ENCODE data around the gene TOR2A.

The TOR2A gene

DNA sequence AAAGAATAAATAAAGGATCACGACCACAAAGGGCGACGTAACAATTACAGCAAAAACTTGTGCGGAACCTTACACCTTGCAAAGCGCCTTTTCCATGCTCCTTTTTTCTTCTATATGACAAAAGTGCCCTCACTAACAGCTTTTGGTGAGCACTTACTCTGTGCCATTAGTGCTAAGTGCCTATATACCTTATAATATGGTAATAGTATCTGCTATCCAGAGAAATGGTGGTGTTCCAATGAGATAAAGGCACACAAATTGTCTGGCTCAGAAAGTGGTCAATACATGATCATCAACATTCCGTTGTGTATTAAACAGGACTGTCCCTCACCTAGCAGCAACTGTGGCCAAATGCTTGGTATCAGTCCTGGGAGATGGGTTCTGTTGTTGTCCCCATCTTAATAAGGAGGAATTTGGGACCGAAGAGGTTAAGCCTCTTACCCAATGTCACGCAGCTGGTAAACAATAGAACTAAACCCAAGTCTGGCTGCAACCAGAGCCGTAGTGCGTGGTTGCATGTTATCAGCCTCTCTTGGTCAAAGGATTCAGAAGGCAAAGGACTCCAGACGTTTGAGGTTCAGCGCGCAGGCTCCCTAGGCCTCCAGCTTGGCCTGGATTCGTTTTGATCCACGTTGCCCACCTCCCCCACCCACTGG lies 564 bp upstream of the TOR2A start:
- Mint-ChIP-seq H3K27me3 (no peaks in the 10 kb centered on the region), H3K9me3 (no peaks in the 10 kb centered on the region), H3K4me3 (peak overlapping the region; percentile 76 to 85), H3K27ac (peak overlapping the region; percentile 80 to 89), H3K4me1 (peaks cover 11% of the 10 kb centered on the region)
- ATAC-seq (no peak), DNase-seq (no peak)

DNA sequence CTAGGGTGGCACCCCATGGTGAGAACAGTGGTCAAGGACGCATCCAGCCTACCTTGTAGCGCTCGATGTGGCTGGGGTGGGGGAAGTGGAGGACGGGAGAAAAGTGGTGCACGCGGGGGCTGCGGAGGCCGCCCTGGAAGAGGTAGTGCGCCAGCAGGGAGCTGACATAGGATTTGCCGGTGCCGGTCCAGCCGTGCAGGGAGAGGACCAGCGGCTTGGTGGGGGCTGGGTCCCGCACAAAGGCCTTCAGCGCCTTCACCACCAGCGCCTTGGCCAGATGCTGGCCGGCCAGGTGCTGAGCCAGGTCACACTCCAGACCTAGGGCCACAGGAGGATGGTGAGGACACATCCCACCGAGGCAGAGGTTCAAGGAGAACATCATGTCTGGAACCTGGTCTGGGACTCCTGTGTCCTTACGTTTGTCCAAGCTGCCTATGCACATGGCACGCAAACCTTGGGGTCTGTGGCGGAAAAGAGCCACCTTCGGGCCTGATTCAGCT lies 797 bp downstream of the TOR2A start:
- no peak for ATAC-seq
- peak overlapping the region; percentile 76 to 85 for H3K4me3 Mint-ChIP-seq
- no peaks in the 10 kb centered on the region for H3K9me3 Mint-ChIP-seq
- H3K27me3 Mint-ChIP-seq: no peaks in the 10 kb centered on the region
- peak overlapping the region in 1 of 2 donors; percentile 83 for H3K27ac Mint-ChIP-seq
- peaks cover 11% of the 10 kb centered on the region for H3K4me1 Mint-ChIP-seq
- no peak for DNase-seq

- Mint-ChIP-seq H3K9me3 (no peaks in the 10 kb centered on the region), H3K4me3 (peak overlapping the region; percentile 76 to 85), H3K27ac (peak overlapping the region in 1 of 2 donors; percentile 34), H3K4me1 (peaks cover 11% of the 10 kb centered on the region), H3K27me3 (no peaks in the 10 kb centered on the region)
- no peak for ATAC-seq
- DNase-seq: no peak
Measured at GRCh38 chr9:127733614-127734013, 1.5 kb downstream of the TOR2A start.

- Mint-ChIP-seq H3K27me3 (no peaks in the 10 kb centered on the region), H3K4me1 (peaks cover 11% of the 10 kb centered on the region), H3K27ac (no peak overlapping the region), H3K9me3 (no peaks in the 10 kb centered on the region), H3K4me3 (no peak overlapping the region)
- no peak for DNase-seq
- no peak for ATAC-seq
Measured at GRCh38 chr9:127732444-127732843, 2.6 kb downstream of the TOR2A start.

GRCh38 chr9:127731938-127732337 lies 3.2 kb downstream of the TOR2A start:
- H3K9me3 Mint-ChIP-seq: no peaks in the 10 kb centered on the region
- no peak for ATAC-seq
- no peak overlapping the region for H3K4me3 Mint-ChIP-seq
- H3K27me3 Mint-ChIP-seq: no peaks in the 10 kb centered on the region
- no peak overlapping the region for H3K27ac Mint-ChIP-seq
- H3K4me1 Mint-ChIP-seq: peaks cover 11% of the 10 kb centered on the region
- no peak for DNase-seq

DNA sequence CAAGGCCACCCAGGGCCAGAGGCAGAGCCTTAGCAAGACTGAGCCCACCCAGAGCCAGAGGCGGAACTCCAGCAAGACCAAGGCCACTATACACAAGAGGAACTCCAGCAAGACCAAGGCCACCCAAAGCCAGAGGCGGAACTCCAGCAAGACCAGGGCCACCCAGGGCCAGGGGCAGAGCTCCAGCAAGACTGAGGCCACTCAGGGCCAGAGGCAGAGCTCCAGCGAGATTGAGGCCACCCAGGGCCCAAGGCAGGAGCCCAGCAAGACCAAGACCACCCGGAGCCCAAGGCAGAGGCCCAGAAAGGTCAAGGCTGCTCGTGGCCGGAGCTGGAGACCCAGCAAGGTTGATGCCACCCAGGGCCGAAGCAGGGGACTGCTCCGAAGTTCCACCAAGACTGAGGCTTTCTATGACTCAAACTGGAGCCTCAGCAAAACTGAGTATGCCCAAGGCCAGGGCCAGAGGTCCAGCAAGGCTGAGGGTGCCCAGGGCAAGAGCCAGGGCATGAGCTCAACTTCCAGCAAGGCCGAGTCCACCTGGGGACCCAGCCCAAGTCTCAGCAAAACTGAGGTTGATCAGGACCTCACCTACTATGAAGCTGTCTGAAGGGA lies 4.2 kb downstream of the TOR2A start:
- no peaks in the 10 kb centered on the region for H3K9me3 Mint-ChIP-seq
- H3K27ac Mint-ChIP-seq: no peak overlapping the region

GRCh38 chr9:127730262-127730661 lies 4.8 kb downstream of the TOR2A start:
- no peak for ATAC-seq

More for the DNA sequence above, 4.2 kb downstream of the TOR2A start:
- ATAC-seq (no peak), DNase-seq (no peak)
- Mint-ChIP-seq H3K27me3 (no peaks in the 10 kb centered on the region), H3K4me1 (peaks cover 11% of the 10 kb centered on the region), H3K4me3 (no peak overlapping the region)

GRCh38 chr9:127729522-127730256 lies 5.4 kb downstream of the TOR2A start:
- Mint-ChIP-seq H3K9me3 (no peaks in the 10 kb centered on the region), H3K4me3 (no peak overlapping the region), H3K4me1 (peaks cover 11% of the 10 kb centered on the region), H3K27me3 (no peaks in the 10 kb centered on the region), H3K27ac (peak overlapping the region in 1 of 2 donors; percentile 37)
- ATAC-seq (no peak), DNase-seq (no peak)

More at GRCh38 chr9:127730262-127730661, 4.8 kb downstream of the TOR2A start:
- no peak overlapping the region for H3K27ac Mint-ChIP-seq
- no peak overlapping the region for H3K4me3 Mint-ChIP-seq
- no peak for DNase-seq
- no peaks in the 10 kb centered on the region for H3K27me3 Mint-ChIP-seq
- no peaks in the 10 kb centered on the region for H3K9me3 Mint-ChIP-seq
- H3K4me1 Mint-ChIP-seq: peaks cover 11% of the 10 kb centered on the region

GRCh38 chr9:127728808-127729207 lies 6.3 kb downstream of the TOR2A start:
- ATAC-seq (no peak), DNase-seq (no peak)
- H3K4me3 Mint-ChIP-seq: no peak overlapping the region
- H3K27me3 Mint-ChIP-seq: no peaks in the 10 kb centered on the region
- H3K27ac Mint-ChIP-seq: no peak overlapping the region
- no peaks in the 10 kb centered on the region for H3K9me3 Mint-ChIP-seq
- H3K4me1 Mint-ChIP-seq: peaks cover 4% of the 10 kb centered on the region

GRCh38 chr9:127726871-127727270 lies 8.2 kb downstream of the TOR2A start:
- no peak overlapping the region for H3K27ac Mint-ChIP-seq
- no peak for DNase-seq
- no peaks in the 10 kb centered on the region for H3K4me1 Mint-ChIP-seq
- H3K27me3 Mint-ChIP-seq: no peaks in the 10 kb centered on the region
- no peak for ATAC-seq
- no peaks in the 10 kb centered on the region for H3K9me3 Mint-ChIP-seq
- H3K4me3 Mint-ChIP-seq: no peak overlapping the region

DNA sequence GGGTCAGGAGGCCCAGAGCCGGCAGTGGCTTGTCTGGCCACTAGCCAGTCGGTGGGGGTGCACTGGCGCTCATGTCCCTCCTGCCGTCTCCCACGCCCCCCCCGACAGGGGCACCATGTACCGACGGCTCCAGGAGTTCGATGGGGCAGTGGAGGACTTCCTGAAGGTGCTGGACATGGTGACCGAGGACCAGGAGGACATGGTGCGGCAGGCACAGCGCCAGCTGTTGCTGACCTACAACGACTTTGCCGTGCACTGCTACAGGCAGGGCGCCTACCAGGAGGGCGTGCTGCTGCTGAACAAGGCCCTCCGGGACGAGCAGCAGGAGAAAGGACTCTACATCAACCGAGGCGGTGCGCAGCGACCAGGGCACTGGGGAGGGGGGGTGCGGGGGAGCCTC lies 11.1 kb downstream of the TOR2A start:
- no peaks in the 10 kb centered on the region for H3K9me3 Mint-ChIP-seq
- peak overlapping the region in 1 of 2 donors; percentile 74 for H3K27ac Mint-ChIP-seq
- DNase-seq (no peak), ATAC-seq (no peak)
- no peak overlapping the region for H3K4me3 Mint-ChIP-seq
- no peaks in the 10 kb centered on the region for H3K27me3 Mint-ChIP-seq
- H3K4me1 Mint-ChIP-seq: peaks cover 27% of the 10 kb centered on the region

GRCh38 chr9:127723444-127723843 lies 11.7 kb downstream of the TOR2A start:
- Mint-ChIP-seq H3K4me3 (no peak overlapping the region), H3K27ac (no peak overlapping the region), H3K27me3 (no peaks in the 10 kb centered on the region), H3K4me1 (peaks cover 27% of the 10 kb centered on the region), H3K9me3 (no peaks in the 10 kb centered on the region)
- no peak for DNase-seq
- ATAC-seq: no peak

DNA sequence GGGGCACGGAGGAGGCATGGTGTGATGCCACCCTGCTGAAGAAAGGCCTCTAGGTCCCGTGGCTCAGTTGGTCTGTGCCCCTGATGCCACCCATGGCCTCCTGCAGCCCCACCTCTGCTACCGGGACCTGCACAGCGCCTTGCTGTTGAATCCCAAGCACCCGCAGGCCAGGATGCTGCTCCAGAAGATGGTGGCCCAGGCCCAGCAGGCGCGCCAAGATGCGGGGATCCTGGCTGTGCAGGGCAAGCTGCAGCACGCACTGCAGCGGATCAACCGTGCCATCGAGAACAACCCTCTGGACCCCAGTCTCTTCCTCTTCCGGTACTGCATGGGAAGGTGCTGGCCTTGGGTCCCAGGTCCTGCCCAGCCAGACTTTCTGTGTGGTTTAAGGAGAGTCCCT lies 12.1 kb downstream of the TOR2A start:
- Mint-ChIP-seq H3K27ac (no peak overlapping the region), H3K9me3 (no peaks in the 10 kb centered on the region), H3K4me1 (peaks cover 27% of the 10 kb centered on the region), H3K27me3 (no peaks in the 10 kb centered on the region), H3K4me3 (no peak overlapping the region)
- no peak for ATAC-seq
- DNase-seq: no peak

DNA sequence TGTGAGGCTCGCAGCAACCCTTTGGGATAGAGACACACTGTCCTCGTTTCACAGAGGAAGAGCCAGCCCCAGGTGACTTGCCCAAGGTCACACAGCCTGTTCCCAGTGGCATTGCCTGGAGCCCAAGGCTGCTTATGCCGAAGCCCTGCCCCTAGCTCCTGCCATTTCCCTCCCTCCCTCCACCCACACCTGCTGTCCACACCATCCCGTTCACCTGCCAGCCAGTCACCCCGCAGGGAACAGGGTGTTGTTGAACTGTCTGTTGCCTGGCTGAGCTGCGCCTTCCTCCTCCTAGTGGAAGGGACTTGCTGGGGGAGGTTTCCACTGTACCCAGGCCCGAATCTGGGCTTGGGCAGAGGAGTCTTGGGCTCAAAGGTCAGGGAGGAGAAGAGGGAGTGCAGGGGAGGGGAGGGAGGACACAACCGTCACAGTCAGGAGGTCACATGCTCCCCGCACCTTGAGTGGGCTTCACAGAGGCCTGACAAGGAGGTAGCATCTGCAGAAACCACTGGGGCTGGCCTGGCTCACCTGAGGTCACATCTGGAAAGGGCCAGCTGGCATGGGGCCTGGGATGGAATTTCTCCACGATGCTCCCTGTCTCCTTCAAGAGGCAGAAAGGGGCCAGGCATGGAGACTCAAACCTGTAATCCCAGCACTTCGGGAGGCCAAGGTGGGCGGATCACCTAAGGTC lies 12.9 kb downstream of the TOR2A start:
- H3K27ac Mint-ChIP-seq: no peak overlapping the region

DNA sequence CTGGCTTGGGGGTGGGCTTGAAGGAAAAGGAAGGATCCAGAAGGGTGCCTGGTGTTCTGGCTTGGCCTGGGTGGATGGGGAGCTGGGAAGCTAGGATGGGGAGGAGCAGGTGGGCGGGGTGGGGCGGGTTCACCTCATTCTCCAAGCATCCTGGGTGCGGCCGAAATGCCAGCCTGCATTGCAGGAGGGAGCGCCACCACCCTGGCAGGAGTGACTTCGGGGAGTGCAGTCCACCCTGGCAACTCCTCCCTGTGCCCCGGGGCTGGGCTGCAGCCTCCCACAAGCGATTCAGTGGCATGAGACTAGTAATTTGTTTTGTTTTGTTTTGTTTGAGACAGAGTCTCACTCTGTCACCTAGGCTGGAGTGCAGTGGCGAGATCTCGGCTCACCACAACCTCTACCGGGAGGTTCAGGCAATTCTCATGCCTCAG lies 13.7 kb downstream of the TOR2A start:
- no peak for DNase-seq
- Mint-ChIP-seq H3K27me3 (no peaks in the 10 kb centered on the region), H3K4me3 (peak overlapping the region in 1 of 2 donors; percentile 33), H3K9me3 (no peaks in the 10 kb centered on the region), H3K27ac (peak overlapping the region; percentile 1 to 96), H3K4me1 (peaks cover 29% of the 10 kb centered on the region)
- ATAC-seq: no peak

More for the DNA sequence above, 12.9 kb downstream of the TOR2A start:
- no peaks in the 10 kb centered on the region for H3K27me3 Mint-ChIP-seq
- no peak overlapping the region for H3K4me3 Mint-ChIP-seq
- peaks cover 27% of the 10 kb centered on the region for H3K4me1 Mint-ChIP-seq
- DNase-seq (no peak), ATAC-seq (no peak)
- no peaks in the 10 kb centered on the region for H3K9me3 Mint-ChIP-seq

All from stimulated activated naive CD8-positive, alpha-beta T cell treated with anti-CD3 and anti-CD28 coated beads, Interleukin-15, amount 100 ng/mL, for 72 hours (primary cell).